ENCODE data around the gene ALOX12B.

DNA sequence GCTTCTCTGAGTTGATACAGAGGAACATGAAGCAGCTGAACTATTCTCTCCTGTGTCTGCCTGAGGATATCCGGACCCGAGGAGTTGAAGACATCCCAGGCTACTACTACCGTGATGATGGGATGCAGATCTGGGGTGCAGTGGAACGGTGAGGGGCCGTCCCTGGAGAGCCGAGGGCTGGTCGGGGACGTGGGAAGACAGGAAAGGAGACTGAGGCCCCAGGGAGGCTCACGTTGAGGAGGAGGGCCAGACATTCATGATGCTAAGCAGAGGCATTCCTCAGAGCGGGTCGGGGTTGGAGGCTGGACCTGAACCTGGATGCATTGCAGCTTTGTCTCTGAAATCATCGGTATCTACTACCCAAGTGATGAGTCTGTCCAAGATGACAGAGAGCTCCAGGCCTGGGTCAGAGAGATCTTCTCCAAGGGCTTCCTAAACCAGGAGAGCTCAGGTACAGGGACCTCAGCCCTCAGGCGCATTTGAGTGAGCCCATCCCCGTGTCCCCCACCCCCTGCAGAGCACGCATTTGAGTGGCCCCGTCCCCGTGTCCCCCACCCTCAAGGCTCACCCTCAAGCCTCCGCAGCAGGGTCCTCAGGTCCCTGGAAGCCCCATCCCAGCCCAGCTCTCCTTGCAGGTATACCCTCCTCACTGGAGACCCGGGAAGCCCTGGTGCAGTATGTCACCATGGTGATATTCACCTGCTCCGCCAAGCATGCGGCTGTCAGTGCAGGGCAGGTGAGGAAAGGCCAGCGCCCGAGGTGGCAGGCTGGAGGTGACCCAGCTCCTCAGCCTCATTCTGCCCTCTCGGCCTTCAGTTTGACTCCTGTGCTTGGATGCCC is 40.4 kb downstream of the ALOX12B start:
- TF ChIP-seq, protein P1, sequence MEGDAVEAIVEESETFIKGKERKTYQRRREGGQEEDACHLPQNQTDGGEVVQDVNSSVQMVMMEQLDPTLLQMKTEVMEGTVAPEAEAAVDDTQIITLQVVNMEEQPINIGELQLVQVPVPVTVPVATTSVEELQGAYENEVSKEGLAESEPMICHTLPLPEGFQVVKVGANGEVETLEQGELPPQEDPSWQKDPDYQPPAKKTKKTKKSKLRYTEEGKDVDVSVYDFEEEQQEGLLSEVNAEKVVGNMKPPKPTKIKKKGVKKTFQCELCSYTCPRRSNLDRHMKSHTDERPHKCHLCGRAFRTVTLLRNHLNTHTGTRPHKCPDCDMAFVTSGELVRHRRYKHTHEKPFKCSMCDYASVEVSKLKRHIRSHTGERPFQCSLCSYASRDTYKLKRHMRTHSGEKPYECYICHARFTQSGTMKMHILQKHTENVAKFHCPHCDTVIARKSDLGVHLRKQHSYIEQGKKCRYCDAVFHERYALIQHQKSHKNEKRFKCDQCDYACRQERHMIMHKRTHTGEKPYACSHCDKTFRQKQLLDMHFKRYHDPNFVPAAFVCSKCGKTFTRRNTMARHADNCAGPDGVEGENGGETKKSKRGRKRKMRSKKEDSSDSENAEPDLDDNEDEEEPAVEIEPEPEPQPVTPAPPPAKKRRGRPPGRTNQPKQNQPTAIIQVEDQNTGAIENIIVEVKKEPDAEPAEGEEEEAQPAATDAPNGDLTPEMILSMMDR (IDR thresholded peaks at IDR 0.05; ENCODE audit: insufficient read depth, low read length, poor library complexity, severe bottlenecking): no peak
- no peak for TF ChIP-seq EZH2phosphoT487 (conservative IDR thresholded peaks at IDR 0.05; ENCODE audit: low read length)
